Right forelimb (tissue), 1 donor: ENCODE data around the gene ABLIM2.

ENCODE experiments used
- DNase-seq: peaks from one replicate; pipeline ENCODE4 v3.0.0-alpha.2; 2018

Gene ABLIM2

DNA sequence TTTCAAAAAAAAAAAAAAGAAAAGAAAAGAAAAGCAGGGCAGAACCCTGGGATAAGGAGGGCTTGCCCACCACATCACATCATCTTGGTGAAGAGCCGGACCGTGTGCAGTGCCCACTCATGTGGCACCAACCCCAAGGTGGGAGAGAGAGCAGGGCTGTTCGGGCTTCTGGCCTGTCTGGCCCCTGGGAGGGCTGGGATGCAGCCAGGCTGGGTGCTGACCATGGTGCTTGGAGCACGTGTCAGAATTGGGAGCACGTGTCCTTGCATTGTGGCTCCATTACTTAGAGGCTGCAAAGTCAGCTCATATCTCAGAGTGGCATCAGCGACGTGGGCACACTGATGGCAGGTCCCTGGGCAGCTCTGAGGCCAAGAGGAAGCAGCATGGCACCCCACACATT lies 118.0 kb downstream of the ABLIM2 start:
- no peak for DNase-seq

DNA sequence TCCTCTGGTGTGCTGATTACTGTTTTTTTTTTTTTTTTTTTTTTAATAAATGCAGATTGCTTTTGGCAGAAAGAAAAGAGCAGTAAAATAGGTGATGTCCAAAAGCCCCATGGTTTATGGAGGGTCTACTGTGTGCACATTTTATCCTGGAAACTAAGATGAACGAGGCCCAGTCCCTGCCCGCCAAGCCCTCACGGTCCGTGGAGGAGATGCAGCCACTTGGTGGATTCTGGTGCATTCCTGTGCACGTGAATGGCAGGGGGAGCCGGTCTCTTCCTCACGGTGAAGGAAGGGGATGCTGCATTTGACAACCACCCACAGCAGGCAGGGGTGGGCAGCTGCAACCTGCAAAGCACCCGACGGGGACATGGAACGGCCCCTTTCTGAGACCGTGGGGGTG lies 118.8 kb downstream of the ABLIM2 start:
- no peak for DNase-seq

DNA sequence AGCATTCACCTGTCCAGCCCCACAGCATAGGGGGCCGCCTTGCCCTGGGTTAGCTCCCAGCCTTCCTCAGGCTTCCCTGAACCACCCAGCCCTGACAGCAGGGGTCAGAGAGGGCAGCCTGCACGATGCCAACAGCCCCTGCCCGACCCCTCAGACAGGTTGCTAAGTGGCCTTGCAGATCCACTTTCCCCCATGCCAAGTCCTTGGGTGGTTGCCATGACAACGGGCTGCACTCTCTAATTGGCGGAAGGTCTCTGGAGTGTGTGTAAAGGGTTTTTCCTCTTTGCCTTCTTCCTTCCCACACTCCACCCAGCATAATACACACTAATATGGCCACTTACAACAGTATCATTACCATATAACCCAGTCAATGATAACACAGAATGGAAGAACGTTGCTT lies 119.3 kb downstream of the ABLIM2 start:
- no peak for DNase-seq

DNA sequence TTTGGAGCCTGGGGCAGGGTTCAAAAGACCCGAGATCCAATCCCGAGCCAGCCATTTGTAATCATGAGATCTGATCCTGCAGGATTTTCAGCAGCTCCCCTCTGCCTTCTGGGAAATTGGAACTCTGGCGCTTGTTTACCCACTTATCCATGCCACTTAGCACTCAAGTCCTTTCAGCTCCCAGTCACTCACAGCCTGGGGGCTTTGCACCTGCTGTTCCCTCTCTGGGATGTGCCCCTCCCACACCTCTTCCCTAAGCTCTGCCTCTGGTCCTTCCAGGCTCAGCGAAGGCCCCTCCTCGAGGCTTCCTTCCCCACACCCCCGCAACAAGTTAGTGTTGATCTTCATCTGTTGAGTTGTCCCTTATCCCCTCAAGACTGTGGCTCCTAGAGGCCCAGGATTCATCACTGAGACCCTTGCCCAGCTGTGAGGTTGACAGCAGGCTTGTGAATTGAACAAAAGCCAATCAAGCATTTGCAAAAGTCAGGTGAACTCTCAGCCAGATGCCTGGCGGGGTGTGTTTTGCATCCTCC lies 119.8 kb downstream of the ABLIM2 start:
- DNase-seq, result no peak

DNA sequence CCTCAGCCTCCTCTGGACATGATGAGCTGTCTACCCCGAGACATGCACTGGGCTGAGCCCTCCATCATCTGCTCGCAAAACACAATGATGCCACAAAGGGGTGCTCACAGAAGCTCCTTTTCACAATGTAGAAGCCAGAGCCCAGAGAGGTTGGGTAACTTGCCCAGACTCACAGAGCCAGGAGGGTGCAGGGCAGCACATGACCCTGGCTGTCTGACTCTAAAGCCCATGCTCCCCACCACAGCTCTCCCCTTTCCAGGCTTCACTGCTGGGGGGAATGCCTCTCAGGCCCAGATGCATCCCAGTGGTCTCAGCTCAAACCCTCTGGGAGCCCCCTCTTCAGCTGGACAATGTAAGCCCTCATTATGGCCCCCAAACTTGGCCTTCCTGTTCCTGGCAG lies 120.5 kb downstream of the ABLIM2 start:
- DNase-seq, result no peak

DNA sequence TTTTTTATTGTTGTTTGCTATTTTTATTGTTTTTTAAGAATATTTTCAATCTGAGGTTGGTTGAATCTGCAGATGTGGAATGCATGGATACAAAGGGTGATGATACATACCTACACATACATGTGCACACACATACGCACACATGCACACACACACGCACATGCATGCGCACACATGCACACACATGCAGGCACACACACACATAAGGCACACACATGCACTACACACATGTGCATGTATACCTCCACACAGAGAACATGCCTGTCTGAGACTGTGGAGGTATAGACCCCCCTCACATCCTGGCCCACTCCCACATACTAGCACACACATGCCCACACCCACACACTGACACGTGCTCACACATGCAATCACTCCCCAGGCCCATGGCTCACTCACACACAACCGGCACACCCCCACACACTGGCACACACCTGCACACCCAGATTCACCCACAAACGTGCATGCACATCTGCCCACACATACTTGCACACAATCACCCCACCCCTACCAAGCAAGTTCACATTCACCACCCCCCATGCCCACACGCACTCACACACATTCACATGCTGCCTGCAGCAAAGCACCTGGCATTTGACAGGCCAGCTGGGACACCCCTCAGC lies 121.4 kb downstream of the ABLIM2 start:
- DNase-seq, result no peak

DNA sequence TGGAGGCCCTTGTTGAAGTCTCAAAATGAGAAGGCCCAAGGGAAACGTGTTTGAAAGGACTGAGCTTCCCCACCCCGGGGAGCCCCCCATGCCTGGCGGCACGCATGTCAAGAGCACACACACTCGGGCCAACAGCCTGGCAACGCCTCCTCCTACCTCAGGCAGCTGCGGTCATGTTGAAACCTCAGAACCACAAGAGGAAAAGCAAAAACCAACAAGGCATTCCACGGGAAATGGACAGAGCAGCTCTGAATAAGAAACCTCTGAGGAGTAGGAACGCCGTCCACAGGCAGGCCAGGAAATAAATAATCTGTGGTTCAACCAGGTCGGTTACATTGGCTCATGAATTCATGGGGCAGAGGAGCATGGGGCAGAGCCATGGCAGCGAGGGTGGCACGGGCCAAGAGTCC lies 123.2 kb downstream of the ABLIM2 start:
- DNase-seq, result no peak

DNA sequence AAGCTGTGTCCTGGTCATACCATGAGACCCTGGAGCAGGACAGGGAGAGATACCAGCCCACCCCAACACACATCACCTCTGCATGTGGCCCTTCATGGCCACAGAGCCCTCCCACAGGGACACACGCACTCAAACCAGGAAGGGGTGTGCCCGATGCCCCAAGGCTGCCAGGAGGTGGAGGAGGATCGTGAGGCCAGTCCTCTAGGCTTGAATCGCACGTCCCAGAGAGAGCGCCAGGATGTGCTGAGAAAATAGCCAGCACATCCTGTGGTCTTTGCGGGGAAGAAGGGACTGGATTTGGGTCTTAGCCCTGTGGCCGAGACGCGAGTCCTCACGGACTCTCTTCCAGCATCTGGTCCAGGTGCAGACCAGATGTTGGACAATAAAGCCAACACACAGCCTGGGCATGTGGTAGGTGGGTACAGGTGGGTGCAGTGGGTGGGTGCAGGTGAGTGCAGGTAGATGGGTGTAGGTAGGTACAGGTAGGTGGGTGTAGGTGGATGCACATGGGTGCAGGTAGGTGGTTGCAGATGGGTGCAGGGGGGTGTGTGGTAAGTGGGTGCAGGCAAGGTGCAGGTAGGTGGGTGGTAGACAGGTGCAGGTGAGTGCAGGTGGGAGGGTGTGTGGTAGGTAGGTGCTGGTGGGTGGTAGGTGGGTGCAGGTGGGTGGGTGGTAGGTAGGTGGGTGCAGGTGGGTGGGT lies 124.6 kb downstream of the ABLIM2 start:
- no peak for DNase-seq

DNA sequence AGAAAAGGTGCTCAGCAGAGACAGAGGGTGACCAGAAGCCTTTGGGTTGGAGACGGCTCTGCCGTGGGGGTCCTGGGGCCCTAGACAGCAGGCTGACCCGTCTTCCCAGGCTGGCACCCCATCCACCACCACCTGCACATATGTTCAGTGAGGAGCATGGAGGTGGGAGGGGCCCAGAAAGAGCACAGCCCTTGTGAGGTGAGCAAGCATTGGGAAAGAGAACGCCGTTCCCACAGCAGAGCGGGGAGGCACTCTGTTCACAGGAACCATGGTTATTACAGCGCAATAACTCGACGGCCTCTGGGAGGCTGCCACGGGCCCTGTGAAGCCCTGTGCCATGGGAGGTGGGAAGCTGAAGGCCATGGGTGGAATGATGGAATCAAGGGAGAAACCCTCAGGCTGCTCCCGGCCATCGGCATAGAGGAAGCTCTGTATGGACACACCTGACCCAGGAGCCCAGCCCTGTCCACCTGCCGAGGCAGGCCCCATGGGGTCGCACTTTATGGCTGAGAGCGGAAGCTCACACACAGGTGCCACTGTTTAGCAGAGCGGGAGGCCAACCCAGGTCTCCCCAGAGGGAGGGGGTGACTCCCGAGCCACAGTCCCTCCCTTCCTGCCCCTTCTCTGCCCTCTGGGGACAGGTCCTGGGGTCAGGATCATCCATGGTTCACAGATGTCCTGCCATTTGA lies 125.4 kb downstream of the ABLIM2 start:
- no peak for DNase-seq

DNA sequence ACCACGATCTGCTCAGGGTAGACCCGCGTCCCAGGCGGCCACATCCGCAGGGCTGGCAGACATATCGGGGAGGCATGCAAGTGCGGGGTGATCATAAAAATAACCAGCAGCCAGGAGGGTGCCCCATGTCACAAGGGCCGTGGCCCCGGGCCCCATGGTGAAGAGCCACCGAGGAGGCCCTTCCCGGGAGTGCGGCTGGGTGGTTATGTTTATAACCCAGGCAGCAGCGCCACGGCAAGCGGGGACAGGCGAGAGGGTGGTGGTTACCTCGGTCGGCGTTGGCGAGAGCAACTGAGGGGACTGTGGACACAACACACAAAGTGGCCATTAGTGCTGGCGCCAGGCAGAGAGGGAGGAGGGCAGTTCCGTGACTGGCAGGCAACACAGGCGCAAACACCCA lies 126.2 kb downstream of the ABLIM2 start:
- no peak for DNase-seq

DNA sequence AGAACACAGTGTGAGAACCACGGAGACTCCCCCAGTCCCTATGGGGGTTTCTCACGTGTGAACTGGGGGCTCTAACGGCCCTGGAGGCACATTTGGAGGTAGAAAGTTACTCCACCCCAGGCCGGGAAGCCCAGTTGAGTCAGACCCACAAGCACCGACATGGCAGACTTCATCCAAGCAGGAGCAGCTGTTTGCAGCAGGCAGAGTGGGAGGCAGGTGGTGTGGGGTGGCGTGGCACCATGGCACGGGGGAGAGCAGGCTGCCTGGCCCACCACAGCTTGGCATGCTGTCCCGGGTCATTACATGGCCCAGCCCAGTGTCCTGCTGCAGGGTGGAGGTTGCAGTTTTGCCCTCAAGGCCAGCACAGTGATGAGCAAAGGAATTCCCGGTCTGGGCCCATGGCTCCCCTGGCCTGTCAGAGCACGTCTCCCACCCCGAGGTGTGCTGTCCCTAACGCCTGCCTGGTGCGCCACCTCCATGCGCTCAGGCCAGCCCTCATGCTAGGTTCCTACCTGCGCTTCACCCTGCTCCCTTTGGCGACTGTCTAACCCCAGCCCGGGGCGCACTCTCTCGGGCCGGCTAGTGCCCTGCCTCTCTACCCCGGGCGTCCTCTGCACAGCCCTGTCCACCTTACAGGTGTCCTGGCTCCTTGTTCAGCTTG lies 128.4 kb downstream of the ABLIM2 start:
- DNase-seq, result no peak

DNA sequence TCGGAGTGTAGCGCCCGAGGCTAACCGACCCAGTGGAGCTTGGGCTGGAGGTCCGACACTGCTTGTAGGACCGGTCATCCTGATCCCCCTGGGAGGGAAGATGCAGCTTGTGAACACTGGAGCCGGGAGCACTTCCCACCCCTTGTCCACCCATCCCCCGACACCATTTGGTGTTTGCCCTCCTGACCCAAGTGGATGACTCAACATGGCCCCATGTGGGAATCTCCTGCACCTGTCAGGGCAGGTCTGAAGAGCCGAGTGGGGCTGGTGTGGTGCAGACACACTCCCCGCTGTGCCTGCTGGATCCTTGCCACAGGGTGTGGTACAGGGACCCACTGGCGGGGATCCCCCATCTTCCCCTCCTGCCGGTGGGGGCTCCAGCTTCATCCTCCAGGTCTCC lies 128.9 kb downstream of the ABLIM2 start:
- no peak for DNase-seq

DNA sequence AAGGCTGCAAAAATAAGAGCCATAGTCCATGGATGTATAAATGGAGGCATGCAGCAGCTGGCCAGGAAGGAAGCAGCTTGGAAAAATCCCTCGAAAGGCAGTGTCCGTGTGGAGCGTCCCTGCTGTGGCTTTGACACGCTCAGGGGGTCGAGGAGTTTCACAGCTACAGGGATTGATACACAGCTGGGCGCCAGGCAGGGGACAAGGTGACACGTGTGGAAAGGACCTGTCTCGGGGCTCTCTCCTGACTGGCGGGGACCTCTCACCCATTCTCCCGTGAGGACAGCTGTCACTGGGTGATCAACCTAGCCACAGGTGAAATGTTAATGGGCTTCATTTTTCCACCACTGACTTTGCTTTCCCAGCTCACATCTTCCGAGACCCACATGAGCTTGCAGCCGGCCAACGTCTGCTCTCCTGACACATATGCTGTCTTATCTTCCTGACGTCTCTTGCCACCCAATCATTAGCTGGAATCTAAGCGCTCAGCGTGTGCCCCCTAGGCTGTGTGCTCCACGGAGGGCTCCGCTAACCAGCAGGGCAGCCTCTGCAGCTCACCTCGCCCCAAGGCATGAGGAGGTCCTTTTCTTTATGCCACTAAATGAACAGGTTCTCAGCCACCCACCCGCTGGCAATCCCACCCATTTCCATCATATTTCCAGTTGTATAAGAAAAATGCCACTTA lies 129.6 kb downstream of the ABLIM2 start:
- no peak for DNase-seq

DNA sequence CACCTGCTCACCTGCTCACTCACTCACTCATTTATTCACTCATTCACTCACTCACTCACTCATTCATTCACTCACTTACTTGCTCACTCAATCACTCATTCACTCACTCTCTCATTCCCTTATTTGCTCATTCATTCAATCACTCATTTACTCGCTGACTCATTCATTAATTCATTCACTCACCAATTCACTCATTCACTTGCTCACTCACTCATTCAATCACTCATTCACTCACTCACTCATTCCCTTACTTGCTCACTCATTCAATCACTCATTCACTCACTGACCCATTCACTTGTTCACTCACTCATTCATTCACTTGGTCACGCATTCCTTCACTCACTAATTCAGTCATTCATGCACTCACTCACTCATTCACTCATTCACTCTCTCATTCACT lies 130.2 kb downstream of the ABLIM2 start:
- no peak for DNase-seq

DNA sequence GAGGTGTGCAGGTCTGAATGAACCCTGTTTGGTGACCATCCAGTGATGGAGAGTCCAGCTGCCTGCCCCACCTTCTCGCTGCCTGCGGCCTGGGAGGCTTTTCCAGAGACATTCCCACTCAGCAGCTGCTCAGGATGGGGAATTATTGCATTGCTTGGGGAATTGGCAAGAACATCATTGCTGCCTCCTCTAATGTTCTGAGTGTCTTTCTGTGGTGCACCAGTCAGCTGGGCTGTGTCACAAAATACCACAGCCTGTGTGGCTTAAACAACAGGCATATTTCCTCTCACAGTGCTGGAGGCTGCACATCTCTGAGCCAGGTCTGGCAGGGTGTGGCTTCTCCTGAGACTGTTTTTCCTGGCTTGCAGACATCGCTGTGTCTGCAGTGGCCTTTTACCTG lies 132.2 kb downstream of the ABLIM2 start:
- DNase-seq, result no peak

DNA sequence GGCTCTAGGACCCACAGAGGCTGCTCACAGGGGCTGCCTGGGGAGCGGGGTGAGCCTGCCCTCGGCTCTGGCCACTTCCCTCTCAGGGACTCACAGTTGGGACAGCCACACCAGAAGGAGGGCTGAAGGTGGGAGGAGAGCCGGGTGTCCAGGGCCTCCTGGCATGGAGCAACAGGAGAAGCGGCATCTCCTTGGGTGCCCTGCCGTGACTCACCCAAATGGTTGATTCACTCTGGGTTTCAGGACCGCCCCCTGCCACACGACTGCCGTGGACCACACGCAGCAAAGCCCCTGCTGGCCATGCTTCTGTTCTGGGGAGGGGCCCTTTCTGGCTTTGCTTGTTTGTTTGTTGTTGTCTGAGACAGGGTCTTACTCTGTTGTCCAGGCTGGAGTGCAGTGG lies 132.9 kb downstream of the ABLIM2 start:
- DNase-seq, result no peak

DNA sequence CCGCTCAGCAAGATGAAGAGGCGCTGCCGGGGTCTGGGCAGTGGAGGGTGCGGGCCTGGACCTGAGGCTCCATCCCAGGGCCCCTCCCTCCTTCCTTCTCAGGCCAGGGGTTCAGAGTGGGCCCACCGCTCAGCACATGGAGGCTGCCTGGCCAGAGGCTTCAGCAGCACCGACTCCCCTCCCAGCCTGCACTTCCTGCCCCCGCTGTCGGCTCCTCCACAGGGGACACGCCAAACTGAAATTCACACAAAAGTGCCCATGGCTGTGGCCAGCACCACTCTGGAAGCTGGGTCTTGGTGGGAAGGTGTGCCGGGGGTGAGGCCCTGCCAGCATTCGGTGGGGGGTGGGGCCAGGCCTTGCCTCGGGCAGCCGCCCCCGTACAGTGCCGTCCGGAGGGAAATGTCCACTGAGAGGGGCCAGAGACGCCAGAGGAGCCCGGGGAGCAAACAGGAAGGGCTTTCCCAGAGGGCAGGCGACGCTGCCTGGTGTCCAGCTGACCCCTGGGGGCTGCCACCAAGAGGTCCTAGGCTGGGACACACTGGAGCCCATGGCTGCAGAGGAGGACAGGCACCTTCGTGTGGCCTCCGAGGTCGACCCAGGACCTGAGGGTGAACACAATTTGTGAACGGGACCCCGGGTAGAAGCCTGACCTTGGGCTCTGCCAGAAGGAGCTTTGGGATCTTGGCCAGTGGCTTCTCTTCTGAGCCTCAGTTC lies 134.4 kb downstream of the ABLIM2 start:
- DNase-seq, result no peak

DNA sequence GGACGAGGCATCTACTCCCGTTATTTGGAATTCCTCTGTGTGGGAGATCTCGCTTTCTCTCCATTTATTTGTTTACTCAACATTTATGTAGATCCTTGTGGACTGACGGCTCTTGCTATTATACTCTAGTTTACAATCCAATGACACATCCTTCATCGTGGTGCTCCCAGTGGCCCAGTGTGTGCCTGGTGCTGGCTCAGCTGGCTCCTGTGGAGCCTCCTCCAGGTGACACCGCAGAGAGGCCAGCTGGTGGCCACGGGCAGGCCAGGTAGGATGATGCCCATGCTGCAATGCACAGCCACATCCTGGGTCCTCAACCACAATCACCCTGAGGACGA lies 134.9 kb downstream of the ABLIM2 start:
- no peak for DNase-seq

DNA sequence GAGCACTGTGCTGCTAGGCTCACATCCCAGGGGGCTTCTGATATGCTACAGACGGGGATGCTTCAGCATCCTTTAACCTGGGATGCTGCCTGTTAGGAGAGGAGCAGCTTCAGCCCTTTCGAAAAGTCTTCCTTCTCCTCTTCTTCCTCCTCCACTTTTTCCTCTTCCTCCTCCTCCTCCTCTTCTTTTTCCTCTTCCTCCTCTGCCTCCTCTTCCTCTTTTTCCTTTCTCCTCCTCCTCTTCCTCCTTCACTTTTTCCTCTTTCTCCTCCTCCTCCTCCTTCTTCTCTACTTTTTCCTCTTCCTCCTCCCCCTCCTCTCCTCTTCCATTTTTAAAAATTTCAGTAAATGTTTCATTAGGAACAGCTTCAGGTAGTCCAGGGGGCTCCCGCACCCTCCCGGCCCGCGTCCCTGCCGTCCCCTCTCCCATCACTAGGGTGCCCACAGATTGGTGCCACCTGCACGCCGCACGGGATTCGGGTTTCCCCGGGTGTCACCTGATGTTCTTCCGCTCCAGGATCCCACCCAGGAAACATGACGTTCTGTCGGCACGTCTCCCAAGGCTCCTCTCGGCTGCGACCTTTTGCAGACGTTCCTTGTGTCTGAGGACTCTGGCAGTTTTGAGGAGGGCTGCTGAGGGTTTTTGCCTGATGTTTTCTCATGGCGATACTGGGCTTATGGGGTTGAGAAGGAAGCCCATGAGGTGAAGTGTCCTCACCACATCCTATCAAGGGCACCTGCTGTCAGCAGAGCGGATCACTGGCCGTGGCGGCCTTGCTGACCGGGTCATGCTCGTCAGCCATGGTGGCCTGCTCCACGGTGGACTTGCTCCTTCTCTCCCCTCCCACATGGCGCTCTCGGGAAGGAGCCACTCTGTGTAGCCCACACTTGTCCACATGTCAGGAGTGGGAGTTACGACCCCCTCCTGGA lies 135.6 kb downstream of the ABLIM2 start:
- DNase-seq, result no peak

DNA sequence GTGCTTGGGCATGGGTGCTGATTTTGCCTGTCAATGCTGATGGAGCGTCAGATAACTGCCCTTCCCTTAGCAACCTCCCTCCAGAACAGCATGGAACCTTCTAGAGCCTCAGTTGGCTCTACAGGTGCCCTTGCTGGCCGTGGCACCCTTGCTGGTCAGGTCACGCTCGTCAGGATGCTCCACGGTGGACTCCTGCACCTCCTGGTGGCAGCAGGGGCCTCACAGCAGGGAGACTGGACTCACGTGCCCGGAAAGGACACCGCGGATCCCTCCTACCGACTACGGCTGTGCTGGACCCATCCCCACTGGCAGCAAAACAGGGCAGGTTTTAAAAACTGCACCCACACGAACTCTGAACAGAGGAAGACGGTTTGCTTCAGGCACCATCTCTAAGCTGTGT lies 136.8 kb downstream of the ABLIM2 start:
- no peak for DNase-seq
